Measurements from ENCODE around the gene CMIP. TPM values are rescaled to one million over a fixed set of nuclear protein-coding genes. Genes with fewer than 3 reads are reported as not detected.

The CMIP gene
- total RNA-seq, 1 donor from 2014 or later: 6.6 TPM

DNA sequence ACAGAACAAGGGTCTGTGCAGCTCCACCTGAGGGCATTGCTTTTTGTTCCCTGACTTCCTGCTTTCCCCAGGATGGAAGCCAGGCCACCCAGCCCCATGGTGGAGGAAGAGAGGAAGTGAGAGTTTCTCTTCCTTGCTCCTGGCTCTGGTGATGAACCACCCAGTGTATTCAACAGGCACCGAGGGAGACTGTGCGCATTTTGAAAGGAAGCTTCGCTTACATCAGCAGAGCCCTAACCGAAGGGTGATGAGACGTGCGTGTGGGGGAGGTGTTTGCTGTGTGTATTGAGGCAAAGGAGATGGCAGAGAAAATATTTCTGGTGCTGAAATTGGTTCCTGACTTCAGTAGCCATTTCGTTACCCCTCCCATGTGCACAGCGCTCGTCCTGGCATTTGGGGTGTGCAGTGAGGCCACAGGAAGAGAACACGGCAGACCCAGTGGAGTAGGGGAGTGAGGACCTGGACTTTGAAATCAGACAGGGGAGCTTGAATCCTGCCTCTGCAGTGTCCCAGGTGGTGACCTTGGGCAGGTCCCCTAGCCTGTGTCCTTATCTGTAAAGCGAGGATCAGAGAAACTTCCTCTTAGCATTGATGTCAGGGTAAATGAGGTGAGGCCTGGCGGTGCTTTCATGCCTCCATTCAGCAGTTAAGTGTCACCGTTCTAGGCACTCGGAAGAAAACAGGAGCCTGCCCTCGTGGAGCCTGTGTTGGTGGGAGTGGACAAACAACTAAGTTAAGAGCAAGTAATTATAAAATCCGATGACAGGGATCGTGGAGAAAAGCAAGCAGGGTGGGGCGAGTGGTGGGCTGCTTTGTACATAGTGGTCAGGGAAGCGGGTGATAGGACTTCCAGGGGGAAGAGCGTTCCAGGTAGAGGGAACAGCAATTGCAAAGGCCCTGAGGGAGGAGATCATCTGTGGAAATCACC is 7.4 kb downstream of the CMIP start:
- Histone ChIP-seq H4K20me1 (ENCODE audit: low read depth) (peaks cover 100% of the 10 kb centered on the region), H3F3A (ENCODE audit: low read depth) (peaks cover 22% of the 10 kb centered on the region), H3K4me1 (peaks cover 35% of the 10 kb centered on the region), H3K4me2 (no peak overlapping the region), H3K79me2 (ENCODE audit: low read depth) (peaks cover 97% of the 10 kb centered on the region), H3K9me3 (ENCODE audit: low read depth) (no peaks in the 10 kb centered on the region), H3K9ac (no peak overlapping the region), H3K36me3 (no peaks in the 10 kb centered on the region), H3K27me3 (no peaks in the 10 kb centered on the region), H3K27ac (no peak overlapping the region), H2AFZ (replicated peaks) (no peak overlapping the region), H3K4me3 (no peak overlapping the region)
- no peak overlapping the region for H3K4me3 Mint-ChIP-seq
- TF ChIP-seq EZH2phosphoT487 (IDR thresholded peaks at IDR 0.05) (no peak), EZH2 (IDR thresholded peaks at IDR 0.05) (no peak)
- TF ChIP-seq, protein P1, sequence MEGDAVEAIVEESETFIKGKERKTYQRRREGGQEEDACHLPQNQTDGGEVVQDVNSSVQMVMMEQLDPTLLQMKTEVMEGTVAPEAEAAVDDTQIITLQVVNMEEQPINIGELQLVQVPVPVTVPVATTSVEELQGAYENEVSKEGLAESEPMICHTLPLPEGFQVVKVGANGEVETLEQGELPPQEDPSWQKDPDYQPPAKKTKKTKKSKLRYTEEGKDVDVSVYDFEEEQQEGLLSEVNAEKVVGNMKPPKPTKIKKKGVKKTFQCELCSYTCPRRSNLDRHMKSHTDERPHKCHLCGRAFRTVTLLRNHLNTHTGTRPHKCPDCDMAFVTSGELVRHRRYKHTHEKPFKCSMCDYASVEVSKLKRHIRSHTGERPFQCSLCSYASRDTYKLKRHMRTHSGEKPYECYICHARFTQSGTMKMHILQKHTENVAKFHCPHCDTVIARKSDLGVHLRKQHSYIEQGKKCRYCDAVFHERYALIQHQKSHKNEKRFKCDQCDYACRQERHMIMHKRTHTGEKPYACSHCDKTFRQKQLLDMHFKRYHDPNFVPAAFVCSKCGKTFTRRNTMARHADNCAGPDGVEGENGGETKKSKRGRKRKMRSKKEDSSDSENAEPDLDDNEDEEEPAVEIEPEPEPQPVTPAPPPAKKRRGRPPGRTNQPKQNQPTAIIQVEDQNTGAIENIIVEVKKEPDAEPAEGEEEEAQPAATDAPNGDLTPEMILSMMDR (IDR thresholded peaks at IDR 0.05): no peak
- H3K36me3 Mint-ChIP-seq: peaks cover under 1% of the 10 kb centered on the region
- no peak overlapping the region for H3K27ac Mint-ChIP-seq
- no peak for DNase-seq (ENCODE audit: low spot score)
- H3K4me1 Mint-ChIP-seq: peaks cover 77% of the 10 kb centered on the region
- H3K27me3 Mint-ChIP-seq (ENCODE audit: insufficient read depth, low read depth): peaks cover 7% of the 10 kb centered on the region
- no peaks in the 10 kb centered on the region for H3K9me3 Mint-ChIP-seq

DNA sequence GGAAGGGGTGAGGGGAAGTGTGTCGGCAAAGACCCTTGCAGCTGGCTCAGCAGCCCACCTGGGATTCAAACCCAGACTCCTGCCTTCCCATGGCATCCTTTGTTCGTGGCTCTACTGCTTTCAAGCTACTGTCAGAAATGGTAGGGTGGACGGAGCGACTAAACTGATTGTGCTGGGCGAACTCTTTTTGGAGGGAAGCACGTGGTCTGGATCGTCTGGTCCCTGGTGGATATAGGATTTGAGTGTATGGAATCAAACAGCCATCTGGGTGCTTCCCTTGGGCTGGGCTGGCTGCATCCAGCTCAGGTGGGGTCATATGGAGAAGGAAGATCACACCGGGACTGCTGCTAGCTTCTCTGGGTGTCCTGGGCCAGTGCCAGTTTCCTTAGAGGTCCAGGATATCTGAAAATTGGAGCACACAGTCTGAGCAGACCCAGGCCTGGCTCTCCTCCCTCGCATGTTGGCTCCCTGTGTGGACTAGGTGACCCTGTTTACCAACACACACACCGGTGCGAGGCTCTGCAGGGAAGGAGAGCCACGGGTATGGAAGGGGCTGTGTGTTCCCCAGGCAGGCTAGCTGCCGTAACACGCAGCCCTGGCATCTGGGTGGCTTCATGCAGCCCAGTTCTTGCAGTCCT is 8.6 kb downstream of the CMIP start:
- TF ChIP-seq, protein P1 (IDR thresholded peaks at IDR 0.05): no peak
- no peak for TF ChIP-seq EZH2phosphoT487 (IDR thresholded peaks at IDR 0.05)
- no peak for TF ChIP-seq EZH2 (IDR thresholded peaks at IDR 0.05)
- no peak for DNase-seq (ENCODE audit: low spot score)
- H3K9me3 ChIP-seq (ENCODE audit: low read depth): no peaks in the 10 kb centered on the region
- H3K4me3 Mint-ChIP-seq: no peak overlapping the region
- H3K27me3 ChIP-seq: no peaks in the 10 kb centered on the region
- no peak overlapping the region for H3K4me3 ChIP-seq
- H3K36me3 Mint-ChIP-seq: peaks cover 6% of the 10 kb centered on the region
- H3K9ac ChIP-seq: no peak overlapping the region
- no peaks in the 10 kb centered on the region for H3K36me3 ChIP-seq
- H3K27ac ChIP-seq: no peak overlapping the region
- no peak overlapping the region for H2AFZ ChIP-seq (replicated peaks)
- H3K27ac Mint-ChIP-seq: peak overlapping the region; percentile 11
- peaks cover 7% of the 10 kb centered on the region for H3K27me3 Mint-ChIP-seq (ENCODE audit: insufficient read depth, low read depth)
- no peaks in the 10 kb centered on the region for H3K9me3 Mint-ChIP-seq
- no peak overlapping the region for H3K4me2 ChIP-seq
- peaks cover 77% of the 10 kb centered on the region for H3K4me1 Mint-ChIP-seq
- H4K20me1 ChIP-seq (ENCODE audit: low read depth): peaks cover 100% of the 10 kb centered on the region
- H3K79me2 ChIP-seq (ENCODE audit: low read depth): peaks cover 95% of the 10 kb centered on the region
- peaks cover 10% of the 10 kb centered on the region for H3F3A ChIP-seq (ENCODE audit: low read depth)
- H3K4me1 ChIP-seq: peaks cover 23% of the 10 kb centered on the region

DNA sequence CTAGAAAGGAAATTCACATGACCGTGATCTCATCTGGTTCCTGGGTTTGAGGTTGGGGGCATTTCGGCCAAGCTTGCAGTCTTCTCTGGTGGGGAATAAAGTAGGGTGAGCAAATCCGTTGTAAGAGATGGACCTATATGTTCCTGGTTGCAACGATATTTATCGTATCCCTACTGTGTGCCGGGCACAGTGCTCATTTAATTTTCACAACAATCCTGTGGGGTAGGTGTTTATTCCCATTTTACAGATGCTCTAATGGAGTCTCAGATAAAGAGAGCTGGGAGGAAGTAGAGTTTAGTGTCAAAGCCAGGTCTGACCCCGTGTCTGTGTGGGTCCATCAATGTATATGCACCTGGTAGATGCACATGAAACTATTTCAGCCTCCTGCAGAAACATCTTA is 9.4 kb downstream of the CMIP start:
- H3K79me2 ChIP-seq (ENCODE audit: low read depth): peaks cover 95% of the 10 kb centered on the region
- H3K27ac Mint-ChIP-seq: no peak overlapping the region
- no peak overlapping the region for H3K27ac ChIP-seq
- H3K36me3 ChIP-seq: no peaks in the 10 kb centered on the region
- H3K27me3 ChIP-seq: no peaks in the 10 kb centered on the region
- no peak overlapping the region for H3K9ac ChIP-seq
- H3K4me3 Mint-ChIP-seq: no peak overlapping the region
- no peak overlapping the region for H2AFZ ChIP-seq (replicated peaks)
- H3K27me3 Mint-ChIP-seq (ENCODE audit: insufficient read depth, low read depth): peaks cover 7% of the 10 kb centered on the region
- no peak overlapping the region for H3K4me3 ChIP-seq
- H3K9me3 ChIP-seq (ENCODE audit: low read depth): no peaks in the 10 kb centered on the region
- no peak overlapping the region for H3K4me2 ChIP-seq
- H4K20me1 ChIP-seq (ENCODE audit: low read depth): peaks cover 100% of the 10 kb centered on the region
- H3K36me3 Mint-ChIP-seq: peaks cover 12% of the 10 kb centered on the region
- peaks cover 74% of the 10 kb centered on the region for H3K4me1 Mint-ChIP-seq
- peaks cover 2% of the 10 kb centered on the region for H3F3A ChIP-seq (ENCODE audit: low read depth)
- H3K9me3 Mint-ChIP-seq: no peaks in the 10 kb centered on the region
- DNase-seq (ENCODE audit: low spot score): no peak
- H3K4me1 ChIP-seq: peaks cover 14% of the 10 kb centered on the region
- no peak for TF ChIP-seq EZH2 (IDR thresholded peaks at IDR 0.05)
- TF ChIP-seq, protein P1 (IDR thresholded peaks at IDR 0.05): no peak
- TF ChIP-seq EZH2phosphoT487 (IDR thresholded peaks at IDR 0.05): no peak

All from neural progenitor cell (in vitro differentiated cells).